Erythroblast (primary cell): ENCODE measurements around the gene TBC1D8.

Source experiments
- GATA1 ChIP-seq: IDR thresholded peaks from 2 replicates; pipeline ENCODE4 v1.6.1; 2011; ENCODE audit warnings: low read depth, mild to moderate bottlenecking, control low read depth, low read length, moderate library complexity
- POLR2A ChIP-seq: IDR thresholded peaks from 2 replicates; pipeline ENCODE4 v1.6.1; 2011; ENCODE audit warnings: mild to moderate bottlenecking, low read length

DNA sequence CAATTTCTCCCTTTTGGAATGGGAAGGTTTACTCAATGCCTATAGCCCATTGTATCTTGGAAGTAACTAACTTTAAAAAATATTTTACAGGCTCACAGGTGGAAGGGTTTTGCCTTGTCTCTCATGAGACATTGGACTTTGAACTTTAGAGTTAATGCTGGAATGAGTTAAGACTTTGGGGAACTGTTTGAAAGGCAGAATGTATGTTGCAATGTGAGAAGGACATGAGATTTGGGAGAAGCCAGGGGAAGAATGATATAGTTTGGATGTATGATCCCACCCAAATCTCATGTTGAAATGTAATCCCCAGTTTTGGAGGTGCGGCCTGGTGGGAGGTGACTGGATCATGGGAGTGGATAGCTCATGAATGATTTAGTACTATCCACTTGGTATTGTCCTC, 17.5 kb upstream of the TBC1D8 start:
- no peak for TF ChIP-seq POLR2A
- TF ChIP-seq GATA1 = no peak
